K562 (cell line): Measurements from ENCODE around the gene INHBE. TPM values are rescaled to one million over a fixed set of nuclear protein-coding genes. Genes with fewer than 3 reads are reported as not detected.

ENCODE experiments used
- ARNT ChIP-seq, 2 experiments: fragments of 450-650 bp; IDR thresholded peaks; 2 replicates each; pipeline ENCODE4 v1.6.1; 2016; ENCODE audit warnings: mild to moderate bottlenecking in 1 of 2
- C11orf30 ChIP-seq: fragments of 450-650 bp; IDR thresholded peaks from 2 replicates; pipeline ENCODE4 v1.6.1; 2016; ENCODE audit warnings: low read depth, mild to moderate bottlenecking
- ETV6 ChIP-seq, 3 experiments: fragments of 150-350 bp in 1 of 3; sonication (generic) in 1 of 3; formaldehyde crosslinking in 1 of 3; IDR thresholded peaks; 2 replicates each; pipeline versions ENCODE4 v1.6.1 to v1.8.0; 2014 to 2022; ENCODE audit warnings: borderline replicate concordance in 2 of 3, low read depth in 2 of 3, antibody characterized with exemption in 1 of 3, low read length in 1 of 3, mild to moderate bottlenecking in 1 of 3, missing genetic modification reagents in 1 of 3
- GATAD2B ChIP-seq: fragments of 450-650 bp; IDR thresholded peaks from 2 replicates; pipeline ENCODE4 v1.6.1; 2017; ENCODE audit warnings: mild to moderate bottlenecking, borderline replicate concordance
- KLF10 ChIP-seq: fragments of 250-450 bp; sonication (Bioruptor Pico); IDR thresholded peaks from 2 replicates; pipeline ENCODE4 v1.6.1; 2021; ENCODE audit warnings: matching md5 sums
- NR3C1 ChIP-seq: sonication (generic); formaldehyde crosslinking; IDR thresholded peaks from 2 replicates; pipeline ENCODE4 v1.8.1; 2022; ENCODE audit warnings: missing genetic modification reagents
- POLR2A ChIP-seq: fragments of 450-650 bp; conservative IDR thresholded peaks from 2 replicates; pipeline ENCODE4 v1.6.1; 2016
- POLR2AphosphoS5 ChIP-seq: IDR thresholded peaks from 2 replicates; pipeline ENCODE4 v1.6.1; 2011; ENCODE audit warnings: mild to moderate bottlenecking, low read depth, low read length, moderate library complexity; ENCODE audit not compliant: control insufficient read depth, insufficient read depth
- PPARD ChIP-seq: fragments of 250-450 bp; sonication (Bioruptor Pico); IDR thresholded peaks from 2 replicates; pipeline ENCODE4 v1.8.0; 2022; ENCODE audit warnings: inconsistent platforms, mild to moderate bottlenecking, moderate library complexity
- PRMT5 ChIP-seq: sonication (generic); formaldehyde crosslinking; IDR thresholded peaks from 2 replicates; pipeline ENCODE4 v1.5.0; 2020; ENCODE audit warnings: missing genetic modification reagents
- SMARCA4 ChIP-seq: fragments of 450-650 bp; IDR thresholded peaks from 2 replicates; pipeline ENCODE4 v1.6.1; 2016
- TGIF2 ChIP-seq: sonication (generic); formaldehyde crosslinking; IDR thresholded peaks from 2 replicates; pipeline ENCODE4 v1.8.1; 2022; ENCODE audit warnings: mild to moderate bottlenecking, missing genetic modification reagents, moderate library complexity
- ZKSCAN8 ChIP-seq: fragments of 200-800 bp; sonication (Bioruptor generic); IDR thresholded peaks from 2 replicates; pipeline ENCODE4 v1.6.1; 2016; ENCODE audit warnings: missing genetic modification characterization, missing compliant biosample characterization
- ZNF384 ChIP-seq: IDR thresholded peaks from 2 replicates; pipeline ENCODE4 v1.6.1; 2012; ENCODE audit warnings: low read depth, low read length, improper control_type of control experiment
- ZNF583 ChIP-seq: fragments of 250-450 bp; sonication (Bioruptor Pico); IDR thresholded peaks from 2 replicates; pipeline ENCODE4 v1.4.0; 2020
- ZNF79 ChIP-seq: fragments of 250-450 bp; sonication (Bioruptor Pico); IDR thresholded peaks from 2 replicates; pipeline ENCODE4 v1.4.0; 2020; ENCODE audit warnings: low read depth, mild to moderate bottlenecking, moderate library complexity
- polyA plus RNA-seq, 8 experiments: library from polyadenylated mRNA; depleted of rRNA in 4 of 8; stranded (reverse) in 5 of 8; unstranded in 3 of 8; fragments of >200 nt; fragmentation: Nextera tagmentation in 2 of 8; fragmentation: Illumina TruSeq in 1 of 8; extraction: Ambion mirVana in 2 of 8; extraction: Trizol in 1 of 8; gene quantifications; 2 replicates each; pipeline versions ENCODE4 v1.2.1 to v1.2.3, GENCODE V29; 2011 to 2014; ENCODE audit warnings: inconsistent platforms in 1 of 8, missing spikeins in 1 of 8
- total RNA-seq, 7 experiments: library from RNA; depleted of rRNA in 6 of 7; stranded (reverse); fragments of >200 nt in 6 of 7; fragmentation: Illumina TruSeq in 2 of 7; extraction: Trizol in 2 of 7; gene quantifications; 2 replicates each; pipeline versions ENCODE4 v1.2.1 to v1.2.3, GENCODE V29; 2011 to 2021; ENCODE audit warnings: low replicate concordance in 1 of 7
- TF ChIP-seq, protein P1 (sequence below): fragments of 450-650 bp; IDR thresholded peaks from 2 replicates; pipeline ENCODE4 v1.6.1; 2016; ENCODE audit warnings: antibody characterized with exemption
- TF ChIP-seq, protein P2 (sequence below), 2 experiments: fragments of 250-450 bp in 1 of 2; fragments of 450-650 bp in 1 of 2; sonication (Bioruptor Pico) in 1 of 2; IDR thresholded peaks; 2 replicates each; pipeline versions ENCODE4 v1.6.1 to v1.8.0; 2016 to 2021; ENCODE audit warnings: mild to moderate bottlenecking in 2 of 2, moderate library complexity in 2 of 2, missing compliant biosample characterization in 1 of 2, missing genetic modification characterization in 1 of 2
- TF ChIP-seq, protein P3 (sequence below): fragments of 250-450 bp; sonication (Bioruptor Pico); IDR thresholded peaks from 2 replicates; pipeline ENCODE4 v1.8.0; 2021; ENCODE audit warnings: borderline replicate concordance, mild to moderate bottlenecking, moderate library complexity; ENCODE audit not compliant: poor library complexity, severe bottlenecking
- TF ChIP-seq, protein P4 (sequence below): sonication (generic); formaldehyde crosslinking; IDR thresholded peaks from 2 replicates; pipeline ENCODE4 v1.8.0; 2022; ENCODE audit warnings: mild to moderate bottlenecking, low read depth, missing genetic modification reagents
- TF ChIP-seq, protein P5 (sequence below): fragments of 450-650 bp; IDR thresholded peaks from 2 replicates; pipeline ENCODE4 v1.6.1; 2016; ENCODE audit warnings: low read depth, mild to moderate bottlenecking, moderate library complexity
- TF ChIP-seq, protein P6 (sequence below): sonication (generic); formaldehyde crosslinking; IDR thresholded peaks from 2 replicates; pipeline ENCODE4 v1.8.1; 2023; ENCODE audit warnings: mild to moderate bottlenecking, missing genetic modification reagents

The INHBE gene
- total and polyA plus RNA-seq, 9 of the 15 experiments (the other 6 are each of a cell fraction or from before 2014, with no cell fraction given), result 0.94 to 9.9 (median 7.3) TPM

DNA sequence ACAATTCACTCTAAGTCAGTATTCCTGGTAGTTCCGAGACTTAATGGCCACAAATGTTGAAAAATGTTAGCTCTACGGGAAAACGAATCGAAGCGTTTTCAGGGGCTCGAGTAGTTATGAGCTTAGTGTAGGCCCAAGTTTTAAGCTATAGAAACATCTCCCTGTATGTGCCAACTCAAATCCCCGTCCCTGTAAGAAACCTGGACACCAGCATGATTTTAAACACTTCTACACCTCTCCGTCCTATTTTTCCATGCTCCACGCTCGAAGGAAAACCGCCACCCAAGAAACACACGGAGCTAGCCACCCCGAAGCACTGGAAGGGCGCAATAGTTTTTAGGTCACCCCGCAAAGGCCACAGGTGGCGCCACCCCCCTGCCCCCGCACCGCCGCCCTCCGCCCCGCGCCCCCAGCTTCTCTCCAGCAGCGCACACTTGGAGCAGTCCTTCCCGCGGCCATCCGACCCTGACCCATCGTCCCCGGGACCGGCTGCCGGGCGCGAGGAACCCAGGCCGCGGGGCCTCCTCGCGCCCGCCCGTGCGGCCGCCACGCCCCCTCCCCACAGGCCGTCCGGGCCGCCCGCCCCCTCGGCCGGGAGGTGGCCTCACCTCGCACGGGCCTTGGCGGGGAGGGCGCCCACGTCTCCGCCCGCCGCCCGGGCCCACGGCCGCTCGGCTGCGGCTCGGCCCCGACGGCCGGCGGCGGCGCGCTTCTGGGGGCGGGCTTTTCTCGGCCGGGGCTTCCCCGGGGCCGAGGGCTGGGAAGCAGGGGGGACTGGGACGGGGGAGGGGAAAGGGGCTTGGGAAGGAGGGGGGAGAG lies 24.8 kb upstream of the INHBE start (continued):
- TF ChIP-seq, protein P1, sequence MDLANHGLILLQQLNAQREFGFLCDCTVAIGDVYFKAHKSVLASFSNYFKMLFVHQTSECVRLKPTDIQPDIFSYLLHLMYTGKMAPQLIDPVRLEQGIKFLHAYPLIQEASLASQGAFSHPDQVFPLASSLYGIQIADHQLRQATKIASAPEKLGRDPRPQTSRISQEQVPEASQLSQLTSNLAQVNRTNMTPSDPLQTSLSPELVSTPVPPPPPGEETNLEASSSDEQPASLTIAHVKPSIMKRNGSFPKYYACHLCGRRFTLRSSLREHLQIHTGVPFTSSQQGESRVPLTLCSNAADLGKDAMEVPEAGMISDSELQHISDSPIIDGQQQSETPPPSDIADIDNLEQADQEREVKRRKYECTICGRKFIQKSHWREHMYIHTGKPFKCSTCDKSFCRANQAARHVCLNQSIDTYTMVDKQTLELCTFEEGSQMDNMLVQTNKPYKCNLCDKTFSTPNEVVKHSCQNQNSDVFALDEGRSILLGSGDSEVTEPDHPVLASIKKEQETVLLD, result no peak
- TF ChIP-seq, protein P2, sequence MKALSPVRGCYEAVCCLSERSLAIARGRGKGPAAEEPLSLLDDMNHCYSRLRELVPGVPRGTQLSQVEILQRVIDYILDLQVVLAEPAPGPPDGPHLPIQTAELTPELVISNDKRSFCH (CRISPR knock-in tag; IDR thresholded peaks at IDR 0.05), result no peak
- TF ChIP-seq, protein P2 (tag; IDR thresholded peaks at IDR 0.05), result no peak
- TF ChIP-seq POLR2A (peak; percentile 45; the same call in 1 of the 2 replicates), ZNF583 (CRISPR knock-in tag) (no peak), PRMT5 (CRISPR knock-in tag) (no peak), GATAD2B (peak; percentile 63; the same call in 1 of the 2 replicates), ETV6 (IDR thresholded peaks at IDR 0.05; ENCODE audit: borderline replicate concordance in 1 of 2, low read depth in 2 of 2, low read length in 1 of 2) (no peak), ETV6 (CRISPR knock-in tag; IDR thresholded peaks at IDR 0.05; ENCODE audit: borderline replicate concordance) (no peak), PPARD (CRISPR knock-in tag) (no peak), ZKSCAN8 (CRISPR knock-in tag) (no peak), SMARCA4 (0 out of 2 replicates have a peak, but pooled peaks have one; percentile 25), C11orf30 (no peak), ZNF79 (CRISPR knock-in tag) (no peak), KLF10 (no peak), POLR2AphosphoS5 (peak; percentile 63; the same call in 1 of the 2 replicates), ZNF384 (no peak), TGIF2 (CRISPR knock-in tag) (no peak), NR3C1 (no peak), ARNT (IDR thresholded peaks at IDR 0.05) (0 out of 4 replicates have a peak, but pooled peaks of 1 of the 2 experiments have one; percentile 55)
- TF ChIP-seq, protein P3, sequence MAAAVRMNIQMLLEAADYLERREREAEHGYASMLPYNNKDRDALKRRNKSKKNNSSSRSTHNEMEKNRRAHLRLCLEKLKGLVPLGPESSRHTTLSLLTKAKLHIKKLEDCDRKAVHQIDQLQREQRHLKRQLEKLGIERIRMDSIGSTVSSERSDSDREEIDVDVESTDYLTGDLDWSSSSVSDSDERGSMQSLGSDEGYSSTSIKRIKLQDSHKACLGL (CRISPR knock-in tag), result no peak
- TF ChIP-seq, protein P4, sequence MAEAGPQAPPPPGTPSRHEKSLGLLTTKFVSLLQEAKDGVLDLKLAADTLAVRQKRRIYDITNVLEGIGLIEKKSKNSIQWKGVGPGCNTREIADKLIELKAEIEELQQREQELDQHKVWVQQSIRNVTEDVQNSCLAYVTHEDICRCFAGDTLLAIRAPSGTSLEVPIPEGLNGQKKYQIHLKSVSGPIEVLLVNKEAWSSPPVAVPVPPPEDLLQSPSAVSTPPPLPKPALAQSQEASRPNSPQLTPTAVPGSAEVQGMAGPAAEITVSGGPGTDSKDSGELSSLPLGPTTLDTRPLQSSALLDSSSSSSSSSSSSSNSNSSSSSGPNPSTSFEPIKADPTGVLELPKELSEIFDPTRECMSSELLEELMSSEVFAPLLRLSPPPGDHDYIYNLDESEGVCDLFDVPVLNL (CRISPR knock-in tag), result no peak
- TF ChIP-seq, protein P5, sequence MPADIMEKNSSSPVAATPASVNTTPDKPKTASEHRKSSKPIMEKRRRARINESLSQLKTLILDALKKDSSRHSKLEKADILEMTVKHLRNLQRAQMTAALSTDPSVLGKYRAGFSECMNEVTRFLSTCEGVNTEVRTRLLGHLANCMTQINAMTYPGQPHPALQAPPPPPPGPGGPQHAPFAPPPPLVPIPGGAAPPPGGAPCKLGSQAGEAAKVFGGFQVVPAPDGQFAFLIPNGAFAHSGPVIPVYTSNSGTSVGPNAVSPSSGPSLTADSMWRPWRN, result no peak
- TF ChIP-seq, protein P6, sequence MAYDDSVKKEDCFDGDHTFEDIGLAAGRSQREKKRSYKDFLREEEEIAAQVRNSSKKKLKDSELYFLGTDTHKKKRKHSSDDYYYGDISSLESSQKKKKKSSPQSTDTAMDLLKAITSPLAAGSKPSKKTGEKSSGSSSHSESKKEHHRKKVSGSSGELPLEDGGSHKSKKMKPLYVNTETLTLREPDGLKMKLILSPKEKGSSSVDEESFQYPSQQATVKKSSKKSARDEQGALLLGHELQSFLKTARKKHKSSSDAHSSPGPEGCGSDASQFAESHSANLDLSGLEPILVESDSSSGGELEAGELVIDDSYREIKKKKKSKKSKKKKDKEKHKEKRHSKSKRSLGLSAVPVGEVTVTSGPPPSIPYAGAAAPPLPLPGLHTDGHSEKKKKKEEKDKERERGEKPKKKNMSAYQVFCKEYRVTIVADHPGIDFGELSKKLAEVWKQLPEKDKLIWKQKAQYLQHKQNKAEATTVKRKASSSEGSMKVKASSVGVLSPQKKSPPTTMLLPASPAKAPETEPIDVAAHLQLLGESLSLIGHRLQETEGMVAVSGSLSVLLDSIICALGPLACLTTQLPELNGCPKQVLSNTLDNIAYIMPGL, result 0 out of 2 replicates have a peak, but pooled peaks have one; percentile 58
